ENCODE data around the gene MRPL24.

The MRPL24 gene

GRCh38 chr1:156690675-156691036 is 50.2 kb downstream of the MRPL24 start:
- no peak for DNase-seq

GRCh38 chr1:156689953-156690674 is 50.8 kb downstream of the MRPL24 start:
- DNase-seq = no peak

- DNase-seq = peak; percentile 82
Measured at GRCh38 chr1:156689035-156689952, 51.6 kb downstream of the MRPL24 start.
